HG03521 (cell line): ENCODE data around the gene GALNT12.

Source experiments
- ATAC-seq: cut with Tn5 transposase; IDR thresholded peaks from one replicate; pipeline ENCODE4 v1.9.1; 2021; ENCODE audit warnings: mild to moderate bottlenecking, moderate library complexity; ENCODE audit not compliant: unreplicated experiment

GALNT12 gene

GRCh38 chr9:98807070-98807813, at the start of gene GALNT12:
TSS of gene GALNT12 (plus strand) at chr9:98807670. CDS start at chr9:98807699, 29 bp downstream.
- no peak for ATAC-seq

- no peak for ATAC-seq
These were observed 47.2 kb upstream of the GALNT12 start for GRCh38 chr9:98760231-98760630.

- ATAC-seq, result no peak
These were observed 43.3 kb upstream of the GALNT12 start for GRCh38 chr9:98763986-98764745.

GRCh38 chr9:98765256-98765655, 42.2 kb upstream of the GALNT12 start:
- ATAC-seq, result no peak

- ATAC-seq, result no peak
These were observed 40.9 kb upstream of the GALNT12 start for GRCh38 chr9:98766586-98766985.

GRCh38 chr9:98767196-98767595, 40.3 kb upstream of the GALNT12 start:
- no peak for ATAC-seq

GRCh38 chr9:98767915-98768314, 39.6 kb upstream of the GALNT12 start:
- no peak for ATAC-seq

GRCh38 chr9:98768344-98768743, 39.1 kb upstream of the GALNT12 start:
- ATAC-seq, result no peak

GRCh38 chr9:98770717-98771116, 36.8 kb upstream of the GALNT12 start:
- ATAC-seq, result no peak

- ATAC-seq, result no peak
These were observed 36.1 kb upstream of the GALNT12 start for GRCh38 chr9:98771209-98771874.

GRCh38 chr9:98772364-98773155, 34.9 kb upstream of the GALNT12 start:
- no peak for ATAC-seq

GRCh38 chr9:98773721-98774120, 33.7 kb upstream of the GALNT12 start:
- no peak for ATAC-seq

- ATAC-seq, result no peak
These were observed 32.7 kb upstream of the GALNT12 start for GRCh38 chr9:98774746-98775145.

- no peak for ATAC-seq
These were observed 31.5 kb upstream of the GALNT12 start for GRCh38 chr9:98775831-98776441.

GRCh38 chr9:98777618-98778017, 29.9 kb upstream of the GALNT12 start:
- ATAC-seq, result no peak

- no peak for ATAC-seq
These were observed 29.2 kb upstream of the GALNT12 start for GRCh38 chr9:98778251-98778650.

GRCh38 chr9:98778711-98779530, 28.5 kb upstream of the GALNT12 start:
- ATAC-seq, result no peak

- no peak for ATAC-seq
These were observed 27.3 kb upstream of the GALNT12 start for GRCh38 chr9:98780059-98780749.
